ENCODE data around the gene FITM2.
"Not testable (repeated sequence)": the region's sequence is repeated elsewhere in the genome, so short reads cannot be mapped to it uniquely, and the experiment has no call there.

FITM2 gene

DNA sequence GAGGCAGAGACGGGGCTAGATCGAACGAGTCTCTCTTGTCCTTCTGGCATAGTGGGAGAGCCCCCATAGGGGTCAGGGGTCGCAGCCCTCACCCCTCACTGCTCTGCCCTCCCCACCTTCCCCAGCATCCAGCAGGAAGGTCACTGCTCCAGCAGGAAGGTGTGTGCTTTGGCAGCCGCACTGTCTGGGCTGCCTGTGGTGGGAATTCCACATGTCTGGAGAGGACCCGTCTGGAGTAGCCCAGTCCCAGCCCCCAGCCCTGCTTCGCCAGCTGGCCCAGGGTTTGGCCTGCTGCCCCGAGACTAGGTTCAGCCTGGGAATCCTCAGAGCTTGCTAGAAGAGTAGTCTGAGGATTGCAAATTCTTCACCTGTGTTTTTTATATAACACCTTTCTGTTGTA, 23.3 kb upstream of the FITM2 start:
- in situ Hi-C loops (cut with MboI; ENCODE audit: low sequenced_read_pairs): no loop called here

DNA sequence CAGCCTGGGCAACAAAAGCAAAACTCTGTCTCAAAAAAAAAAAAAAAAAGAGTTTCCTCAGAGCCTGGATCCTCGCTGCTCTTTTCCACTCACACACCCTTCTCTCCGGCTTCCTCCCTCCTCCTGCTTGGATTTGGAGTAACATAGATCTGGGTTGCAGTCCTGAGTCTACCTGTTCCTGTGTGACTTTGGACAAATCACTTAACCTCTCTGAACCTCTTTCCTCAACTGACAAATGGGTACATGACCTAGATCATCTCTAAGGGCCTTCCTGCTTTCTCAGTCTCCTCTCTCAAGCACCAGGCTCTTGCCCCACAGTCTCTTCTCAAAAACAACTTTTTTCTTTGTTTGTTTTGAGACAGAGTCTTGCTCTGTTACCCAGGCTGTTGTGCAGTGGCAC, 20.2 kb upstream of the FITM2 start:
- in situ Hi-C loops (cut with MboI; ENCODE audit: low sequenced_read_pairs): no loop called here

GRCh38 chr20:44328428-44328827, 17.4 kb upstream of the FITM2 start:
- in situ Hi-C loops (cut with MboI; ENCODE audit: low sequenced_read_pairs): no loop called here

GRCh38 chr20:44327748-44328147, 16.7 kb upstream of the FITM2 start:
- in situ Hi-C loops (cut with MboI; ENCODE audit: low sequenced_read_pairs): not testable (repeated sequence)

DNA sequence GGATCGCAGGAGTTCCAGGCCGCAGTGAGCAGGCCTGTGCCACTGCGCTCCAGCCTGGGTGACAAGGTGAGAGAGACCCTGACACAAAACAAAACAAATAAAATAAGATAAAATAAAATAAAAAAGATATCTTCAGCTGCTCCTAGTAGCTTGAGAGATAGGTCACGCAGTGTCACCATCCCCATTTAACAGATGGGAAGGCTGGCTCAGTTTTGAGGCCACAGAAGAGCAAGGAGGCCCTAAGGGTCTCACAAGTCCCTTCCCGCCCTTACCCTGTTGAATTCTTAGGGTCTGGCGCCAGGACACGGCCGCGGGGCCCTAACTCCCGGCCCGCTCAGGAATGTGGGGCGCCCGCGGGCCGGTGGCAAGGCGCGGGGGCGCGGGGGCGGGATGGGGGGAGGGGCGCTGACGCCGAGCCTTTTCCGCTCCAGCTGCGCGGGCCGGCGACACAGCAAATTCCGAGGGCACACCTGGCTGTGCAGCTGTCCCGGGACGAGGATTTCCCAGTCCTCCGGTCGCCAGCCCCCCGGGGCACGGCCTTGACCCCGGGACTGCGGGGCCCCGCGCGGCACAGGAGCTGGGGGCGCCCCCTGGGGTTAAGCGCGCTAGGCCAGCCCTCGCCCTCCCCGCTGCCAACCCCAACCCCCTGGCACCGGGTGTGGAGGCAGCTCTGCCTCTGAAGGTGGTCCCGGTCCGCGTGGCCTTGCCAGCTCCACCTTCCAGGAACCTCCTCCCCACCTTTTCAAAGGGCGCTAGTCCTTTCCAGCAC, 15.6 kb upstream of the FITM2 start:
- in situ Hi-C loops (cut with MboI; ENCODE audit: low sequenced_read_pairs): no loop called here

DNA sequence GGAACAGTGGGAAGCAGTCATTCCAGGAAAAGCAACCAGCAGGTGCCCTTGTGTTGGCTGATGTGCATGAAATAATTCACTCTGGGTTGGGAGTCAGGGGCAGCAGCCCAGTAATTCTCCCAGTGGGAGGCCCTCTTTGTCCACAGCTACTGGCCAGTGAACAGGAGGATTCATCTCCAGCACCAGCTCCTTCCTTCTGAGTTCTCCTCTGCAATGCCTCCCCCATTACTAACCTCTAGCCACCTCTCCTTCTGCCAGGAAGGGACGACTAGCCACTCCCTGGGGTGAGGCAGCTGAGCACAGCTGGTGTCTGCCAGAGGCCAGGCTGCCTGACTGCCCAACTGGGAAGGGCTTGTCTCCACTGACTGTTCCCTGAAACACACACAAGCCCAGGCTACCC, 13.3 kb upstream of the FITM2 start:
- in situ Hi-C loops (cut with MboI; ENCODE audit: low sequenced_read_pairs): no loop called here

DNA sequence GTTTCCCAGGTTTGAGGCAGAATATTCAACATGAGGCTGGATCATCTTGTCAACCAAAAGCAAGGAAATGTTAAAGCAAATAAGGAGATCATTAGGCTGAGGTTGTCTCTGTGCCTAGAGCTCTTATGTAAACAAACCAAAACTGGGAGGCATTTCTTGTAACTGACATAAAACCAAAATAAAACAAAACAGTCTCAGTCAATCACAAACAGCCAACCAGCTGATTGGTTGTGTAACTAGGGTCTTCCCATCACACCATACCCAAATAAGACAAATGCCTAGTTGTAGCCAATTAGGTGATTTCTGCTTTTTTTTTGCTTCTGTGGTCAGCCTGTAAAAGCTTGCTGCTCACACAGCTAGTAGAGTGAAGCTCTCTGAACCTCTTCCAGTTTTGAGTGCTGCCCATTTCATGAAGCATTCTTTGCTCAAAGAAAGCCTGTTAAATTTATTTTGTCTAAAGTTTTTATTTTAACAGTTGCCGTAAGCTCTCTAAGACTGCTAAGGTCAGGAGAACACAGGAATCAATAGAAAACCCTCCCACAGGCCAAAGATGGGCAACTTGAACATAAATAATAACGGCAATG, 8.9 kb upstream of the FITM2 start:
- in situ Hi-C loops (cut with MboI; ENCODE audit: low sequenced_read_pairs): no loop called here

DNA sequence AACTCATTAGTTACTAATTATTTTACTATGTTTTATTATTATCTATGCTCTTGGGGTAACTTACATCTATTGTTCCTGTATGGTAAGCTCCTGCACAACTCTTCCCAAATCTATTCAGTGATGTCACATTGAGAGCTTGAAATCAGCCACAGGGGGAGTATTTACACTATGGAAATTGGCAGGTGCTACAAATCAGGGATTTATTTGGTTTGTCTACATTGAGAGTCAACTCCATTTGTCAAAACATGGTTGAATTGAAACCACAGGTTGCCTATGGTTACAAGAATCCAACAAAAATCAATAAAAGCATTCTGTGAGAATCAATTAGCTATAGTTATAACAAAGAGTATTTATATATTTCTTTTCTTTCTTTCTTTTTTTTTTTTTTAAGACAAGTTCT, 3.9 kb upstream of the FITM2 start:
- in situ Hi-C loops (cut with MboI; ENCODE audit: low sequenced_read_pairs): no loop called here

DNA sequence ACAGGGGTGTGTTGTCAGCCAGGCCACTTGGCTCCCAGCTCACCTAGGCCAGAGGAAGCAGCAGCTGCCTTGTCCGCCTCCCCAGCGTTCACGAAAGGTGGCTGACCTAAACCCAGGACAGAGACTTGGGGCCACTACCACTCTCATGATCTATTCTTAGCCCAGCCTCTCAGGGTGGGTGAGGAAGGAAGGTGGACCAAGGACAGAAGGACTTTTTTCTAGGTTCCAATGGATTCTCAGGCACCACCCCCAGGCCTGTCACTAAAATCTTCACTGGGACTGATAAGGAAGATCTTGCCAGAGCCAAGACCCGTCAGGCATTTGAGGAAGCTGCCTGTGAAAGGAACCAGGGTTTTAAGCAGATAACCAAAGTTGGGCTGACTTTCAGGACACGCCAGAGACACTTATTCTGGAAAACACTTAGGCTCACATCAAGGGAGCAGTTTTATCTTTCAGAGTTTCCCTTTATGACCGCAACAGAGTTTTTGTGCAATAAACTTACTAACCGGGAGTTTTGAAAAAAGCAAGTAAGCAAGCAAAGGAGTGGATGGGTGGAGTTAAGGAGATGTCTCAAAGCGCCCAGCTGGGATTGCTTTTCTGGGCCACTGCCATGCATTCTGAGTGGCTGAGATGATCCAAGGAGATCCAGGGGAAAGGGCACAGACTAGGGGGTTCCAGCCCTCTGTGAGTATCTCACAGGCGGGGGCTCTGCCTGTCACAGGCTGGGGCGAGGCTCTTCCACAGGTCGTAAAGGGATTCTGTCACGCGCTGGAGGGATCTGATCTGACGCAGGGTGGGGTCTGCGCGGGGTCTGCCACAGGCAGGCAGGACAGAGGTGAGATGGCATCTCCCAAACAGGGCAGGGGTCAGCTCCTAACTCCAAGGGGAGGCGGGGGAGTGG, 989 bp downstream of the FITM2 start:
- in situ Hi-C loops (cut with MboI; ENCODE audit: low sequenced_read_pairs): no loop called here

DNA sequence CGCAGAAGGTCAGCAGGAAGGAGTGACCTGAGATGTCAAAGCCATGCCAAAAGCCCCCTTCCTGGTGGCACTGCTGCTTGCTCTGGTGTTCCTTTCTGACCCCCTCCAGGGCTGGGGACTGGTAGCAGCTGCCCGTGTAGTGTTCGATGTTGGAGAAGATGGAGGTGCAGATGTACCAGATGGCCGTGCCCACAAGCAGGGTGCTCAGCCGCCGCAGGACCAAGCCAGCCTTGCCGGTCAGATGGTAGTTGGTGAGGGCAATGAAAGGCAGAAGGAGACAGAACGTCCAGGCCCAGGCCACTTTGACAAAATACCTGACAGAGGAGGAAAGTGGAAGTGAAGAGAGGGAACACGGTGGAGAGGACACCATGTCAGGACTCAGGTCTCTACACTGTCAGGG, 4.1 kb downstream of the FITM2 start:
- in situ Hi-C loops (cut with MboI; ENCODE audit: low sequenced_read_pairs): no loop called here

DNA sequence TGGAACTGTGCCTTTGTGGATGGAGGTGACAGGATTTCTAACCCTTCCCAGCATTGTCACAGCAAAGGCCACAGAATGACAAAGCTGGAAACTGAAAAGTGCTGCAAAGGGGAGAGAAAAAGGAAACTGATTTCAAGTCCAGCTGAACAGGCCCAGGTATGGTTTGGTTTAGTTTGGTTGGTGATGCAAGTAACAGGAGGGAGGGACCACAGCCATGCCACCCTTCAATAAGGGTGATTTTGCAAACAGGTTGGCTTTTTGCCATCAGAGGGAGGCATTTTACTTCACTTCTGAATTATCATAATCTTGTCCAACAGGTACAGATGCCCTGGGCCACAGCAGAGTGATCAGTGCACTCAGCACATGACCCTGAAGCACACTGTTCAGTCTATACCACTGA, 6.6 kb downstream of the FITM2 start:
- in situ Hi-C loops (cut with MboI; ENCODE audit: low sequenced_read_pairs): no loop called here

DNA sequence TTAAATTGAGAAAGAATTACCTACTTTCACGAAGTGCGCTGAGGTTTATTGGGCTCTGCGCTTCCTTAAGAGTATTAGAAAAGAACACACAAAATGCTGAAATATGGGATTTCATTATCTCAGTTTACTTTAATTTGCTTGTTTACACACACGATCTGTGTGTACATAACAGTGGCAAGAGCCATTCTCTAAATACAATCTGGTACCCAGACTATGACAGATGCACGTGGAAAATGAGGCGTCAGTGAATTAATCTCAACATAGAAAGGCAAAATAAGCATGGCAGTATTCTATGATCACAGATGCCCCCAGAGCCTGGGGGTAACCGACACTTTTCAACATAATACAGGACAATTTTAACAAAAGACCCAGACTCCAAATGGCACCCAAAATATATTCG, 8.3 kb downstream of the FITM2 start:
- in situ Hi-C loops (cut with MboI; ENCODE audit: low sequenced_read_pairs): no loop called here

GRCh38 chr20:44302026-44302669, 8.9 kb downstream of the FITM2 start:
- in situ Hi-C loops (cut with MboI; ENCODE audit: low sequenced_read_pairs): no loop called here

DNA sequence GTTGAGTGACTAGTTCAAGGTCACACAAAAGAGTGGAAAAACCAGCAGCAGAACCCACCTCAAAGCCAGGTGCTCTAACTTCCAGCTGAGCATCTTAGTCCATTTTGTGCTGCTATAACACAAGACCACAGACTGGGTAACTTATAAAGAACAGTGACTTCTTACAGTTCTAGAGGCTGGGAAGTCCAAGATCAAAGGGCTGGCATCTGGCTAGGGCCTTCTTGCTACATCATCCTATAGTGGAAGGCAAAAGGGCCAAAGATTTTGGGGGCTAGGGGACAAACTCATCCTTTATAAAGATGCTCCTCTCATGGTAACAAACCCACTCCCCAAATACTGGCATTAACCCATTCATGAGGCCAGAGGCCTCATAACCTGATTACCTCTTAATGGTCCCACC, 9.7 kb downstream of the FITM2 start:
- in situ Hi-C loops (cut with MboI; ENCODE audit: low sequenced_read_pairs): no loop called here

DNA sequence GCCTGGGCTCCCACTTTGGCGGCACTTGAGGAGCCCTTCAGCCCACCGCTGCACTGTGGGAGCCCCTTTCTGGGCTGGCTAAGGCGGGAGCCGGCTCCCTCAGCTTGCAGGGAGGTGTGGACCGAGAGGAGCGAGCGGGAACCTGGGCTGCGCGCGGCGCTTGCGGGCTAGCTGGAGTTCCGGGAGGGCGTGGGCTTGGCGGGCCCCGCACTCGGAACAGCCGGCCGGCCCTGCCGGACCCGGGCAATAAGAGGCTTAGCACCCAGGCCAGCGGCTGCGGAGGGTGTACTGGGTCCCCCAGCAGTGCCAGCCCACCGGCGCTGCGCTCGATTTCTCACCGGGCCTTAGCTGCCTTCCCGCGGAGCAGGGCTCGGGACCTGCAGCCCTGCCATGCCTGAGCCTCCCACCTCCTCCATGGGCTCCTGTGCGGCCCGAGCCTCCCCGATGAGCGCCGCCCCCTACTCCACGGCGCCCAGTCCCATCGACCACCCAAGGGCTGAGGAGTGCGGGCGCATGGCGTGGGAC, 11.9 kb downstream of the FITM2 start:
- in situ Hi-C loops (cut with MboI; ENCODE audit: low sequenced_read_pairs): not testable (repeated sequence)

DNA sequence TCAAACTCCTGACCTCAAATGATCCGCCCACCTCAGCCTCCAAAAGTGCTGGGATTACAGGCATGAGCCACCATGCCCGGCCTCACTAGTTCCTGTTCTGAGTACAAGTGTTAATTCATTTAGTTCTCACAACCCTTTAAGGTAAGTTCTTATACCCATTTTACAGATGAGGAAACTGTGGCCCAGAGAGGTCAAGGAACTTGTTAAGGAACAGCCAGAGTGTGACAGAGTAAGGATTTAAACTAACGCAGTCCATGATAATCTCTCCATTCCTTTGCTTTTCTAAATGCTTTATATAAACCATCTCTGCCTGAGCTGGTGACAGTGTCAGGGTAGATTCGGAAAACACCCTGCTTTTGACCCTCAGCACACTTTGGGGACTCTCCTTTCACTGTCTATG, 13.3 kb downstream of the FITM2 start:
- in situ Hi-C loops (cut with MboI; ENCODE audit: low sequenced_read_pairs): no loop called here

- in situ Hi-C loops (cut with MboI; ENCODE audit: low sequenced_read_pairs): no loop called here
These were observed 15.0 kb downstream of the FITM2 start for GRCh38 chr20:44296011-44296410.

DNA sequence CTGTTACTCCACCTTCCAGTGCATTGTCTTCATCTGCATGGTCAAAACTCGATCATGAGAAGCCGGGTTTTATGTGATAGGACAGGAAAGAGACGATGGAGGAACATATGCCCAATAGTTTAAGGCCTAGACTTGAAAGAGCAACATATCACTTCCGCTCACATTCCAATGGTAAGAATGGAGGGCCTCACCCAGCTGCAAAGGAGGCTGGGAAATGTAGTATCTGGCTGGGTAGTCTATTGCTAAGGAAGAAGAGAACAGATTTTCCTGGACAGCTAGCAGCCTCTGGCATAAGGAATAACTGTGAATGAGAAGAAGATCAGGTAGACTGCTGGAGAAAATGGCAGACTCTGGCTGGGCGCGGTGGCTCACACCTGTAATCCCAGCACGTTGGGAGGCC, 19.2 kb downstream of the FITM2 start:
- in situ Hi-C loops (cut with MboI; ENCODE audit: low sequenced_read_pairs): no loop called here

DNA sequence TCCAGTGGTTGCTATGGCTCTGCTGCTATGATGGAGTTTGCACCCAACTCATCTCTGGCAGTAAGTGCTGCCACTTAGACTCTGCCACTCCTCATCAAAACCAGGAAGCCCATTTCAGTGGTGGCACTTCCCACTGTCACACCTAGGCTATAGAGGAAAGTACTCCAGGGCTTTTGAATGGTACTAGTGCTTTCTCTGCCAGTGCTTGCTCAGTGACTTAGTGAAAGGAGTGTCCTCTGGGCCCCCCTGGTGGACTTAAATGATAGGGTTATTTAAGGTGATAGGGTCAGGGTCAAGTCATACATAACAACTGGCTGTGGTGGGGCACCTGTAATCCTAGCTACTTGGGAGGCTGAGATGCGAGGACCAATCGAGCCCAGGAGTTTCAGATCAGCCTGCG, 22.8 kb downstream of the FITM2 start:
- in situ Hi-C loops (cut with MboI; ENCODE audit: low sequenced_read_pairs): no loop called here

- in situ Hi-C loops (cut with MboI; ENCODE audit: low sequenced_read_pairs): no loop called here
These were observed 23.5 kb downstream of the FITM2 start for GRCh38 chr20:44287272-44288097.

Data from HL-60/S4 treated with phorbol 12-myristate 13-acetate at 8.2 ng/mL for 4 days and 3 days (cell line).